Right lobe of liver (tissue), 6 donors: ENCODE data around the gene C1QL2. TPM values are rescaled to one million over a fixed set of nuclear protein-coding genes. Genes with fewer than 3 reads are reported as not detected.
A peak's percentile ranks its signal among the peaks of the same experiment; 100 is the strongest.

Experiments used
- ATAC-seq, 4 donors: fragments of 200-7000 bp; cut with Tn5 transposase; one replicate each; pipeline ENCODE4 v1.9.1; 2020; ENCODE audit warnings: mild to moderate bottlenecking in 4 of 4, moderate library complexity in 4 of 4
- DNase-seq, 3 donors: peaks; one replicate each; pipeline ENCODE4 v3.0.0-alpha.2; 2020
- H3K27ac ChIP-seq, 3 donors: fragments of 200-600 bp; one replicate each; pipeline ENCODE4 v1.8.0; 2022
- H3K27me3 ChIP-seq, 2 donors: fragments of 200-600 bp; one replicate each; pipeline ENCODE4 v1.8.0; 2022
- H3K36me3 ChIP-seq, 4 donors: fragments of 200-600 bp; sonication (generic) in 1 of 4; one replicate each; pipeline versions ENCODE4 v1.5.1 to v1.8.0; 2017 to 2022; ENCODE audit warnings: control low read depth in 1 of 4
- H3K4me1 ChIP-seq, 4 donors: fragments of 200-600 bp; sonication (generic) in 1 of 4; one replicate each; pipeline versions ENCODE4 v1.5.1 to v1.8.0; 2017 to 2022; ENCODE audit warnings: control low read depth in 1 of 4
- H3K4me3 ChIP-seq, 3 donors: fragments of 200-600 bp; one replicate each; pipeline ENCODE4 v1.8.0; 2022
- H3K9me3 ChIP-seq, 4 donors: fragments of 200-600 bp; sonication (generic) in 1 of 4; one replicate each; pipeline versions ENCODE4 v1.5.1 to v1.8.0; 2017 to 2022; ENCODE audit warnings: control low read depth in 1 of 4
- POLR2A ChIP-seq: fragments of 450-650 bp; IDR thresholded peaks from one replicate; pipeline ENCODE4 v1.6.1; 2017; ENCODE audit warnings: antibody characterized with exemption, mild to moderate bottlenecking
- WGBS: methylation state at CpG from one replicate; pipeline ENCODE4 v1.1.6; 2018; ENCODE audit warnings: low coverage, low lambda C conversion rate; ENCODE audit not compliant: insufficient coverage; ENCODE audit errors: missing lambda C conversion rate; 5-methylcytosine and 5-hydroxymethylcytosine counted together
- intact Hi-C, 2 donors: fragments of 100-400 bp; cut with DNase I; formaldehyde crosslinking; loops; one replicate each; pipeline versions ENCODE4 v1.11.2 to v1.14.1; 2022
- total RNA-seq, 6 experiments: library from RNA; depleted of rRNA in 2 of 6; stranded (reverse); fragments of >200 nt in 2 of 6; fragmentation: NEBNext Ultra II Directional in 3 of 6; extraction: Animal tissue kit (Norgen Biotek cat#: 25700) in 3 of 6; gene quantifications; one replicate each; pipeline versions ENCODE4 v1.1.0 to v1.2.4, GENCODE V29; 2016 to 2023
- TF ChIP-seq, protein P1 (sequence below), 4 donors: fragments of 200-600 bp in 3 of 4; fragments of 450-650 bp in 1 of 4; IDR thresholded peaks; one replicate each; pipeline versions ENCODE4 v1.5.1 to v1.8.0; 2016 to 2022; ENCODE audit warnings: antibody characterized with exemption in 4 of 4, mild to moderate bottlenecking in 2 of 4
- donor health status: DM: no; HTN: yes; CAD: no.
- donor health status: DM: no; HTN: no; CAD: no.
- donor health status: DM: no; HTN: no; CAD: no.
- donor health status: DM: no; HTN: yes; CAD: no.
- donor health status: DM: no; HTN: yes; CAD: no.

Gene C1QL2
- total RNA-seq, 6 experiments from 2014 or later: not detected

DNA sequence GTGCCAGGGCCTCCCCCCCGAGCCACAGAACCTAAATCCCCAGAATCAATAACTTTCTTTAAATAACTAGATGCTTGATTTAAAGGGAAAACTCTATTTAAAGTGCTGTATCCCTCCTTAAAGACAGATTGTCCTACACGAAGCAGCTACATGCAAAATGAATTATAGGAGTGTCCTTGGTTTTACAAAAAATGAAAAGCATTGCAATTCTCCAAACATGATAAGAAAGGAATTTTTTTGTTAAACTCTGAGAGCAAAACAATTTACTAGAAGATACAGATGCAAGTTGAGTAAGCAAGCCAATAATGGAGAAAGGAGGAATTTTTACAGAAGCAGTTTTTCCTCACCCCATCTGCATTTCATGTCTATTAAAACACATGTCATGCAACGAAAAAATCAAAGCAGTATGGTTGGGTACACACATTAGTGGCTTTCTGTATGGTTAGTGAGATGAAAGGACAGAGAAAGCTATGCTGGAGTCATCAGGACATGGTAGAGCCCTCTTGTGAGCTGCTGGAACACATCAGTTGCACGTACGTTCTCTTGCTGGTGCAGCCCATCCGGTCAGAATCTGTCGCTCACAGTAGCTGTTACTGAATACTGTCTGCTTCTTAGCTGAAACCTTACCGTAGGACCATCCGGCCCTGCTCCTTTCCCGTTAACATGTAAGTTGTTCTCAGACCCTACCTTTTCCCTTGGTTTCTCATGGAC, 39.1 kb upstream of the C1QL2 start:
- Histone ChIP-seq H3K27ac (no peak overlapping the region), H3K9me3 (no peaks in the 10 kb centered on the region), H3K36me3 (no peaks in the 10 kb centered on the region), H3K4me1 (peaks cover 0 to 15% (median 6%) of the 10 kb centered on the region in 4 donors), H3K4me3 (no peak overlapping the region), H3K27me3 (no peaks in the 10 kb centered on the region)
- ATAC-seq: no peak
- no peak for DNase-seq
- 77% methylated on average over 6 of the region's 10 CpGs for WGBS
- TF ChIP-seq POLR2A: no peak
- TF ChIP-seq, protein P1, sequence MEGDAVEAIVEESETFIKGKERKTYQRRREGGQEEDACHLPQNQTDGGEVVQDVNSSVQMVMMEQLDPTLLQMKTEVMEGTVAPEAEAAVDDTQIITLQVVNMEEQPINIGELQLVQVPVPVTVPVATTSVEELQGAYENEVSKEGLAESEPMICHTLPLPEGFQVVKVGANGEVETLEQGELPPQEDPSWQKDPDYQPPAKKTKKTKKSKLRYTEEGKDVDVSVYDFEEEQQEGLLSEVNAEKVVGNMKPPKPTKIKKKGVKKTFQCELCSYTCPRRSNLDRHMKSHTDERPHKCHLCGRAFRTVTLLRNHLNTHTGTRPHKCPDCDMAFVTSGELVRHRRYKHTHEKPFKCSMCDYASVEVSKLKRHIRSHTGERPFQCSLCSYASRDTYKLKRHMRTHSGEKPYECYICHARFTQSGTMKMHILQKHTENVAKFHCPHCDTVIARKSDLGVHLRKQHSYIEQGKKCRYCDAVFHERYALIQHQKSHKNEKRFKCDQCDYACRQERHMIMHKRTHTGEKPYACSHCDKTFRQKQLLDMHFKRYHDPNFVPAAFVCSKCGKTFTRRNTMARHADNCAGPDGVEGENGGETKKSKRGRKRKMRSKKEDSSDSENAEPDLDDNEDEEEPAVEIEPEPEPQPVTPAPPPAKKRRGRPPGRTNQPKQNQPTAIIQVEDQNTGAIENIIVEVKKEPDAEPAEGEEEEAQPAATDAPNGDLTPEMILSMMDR (IDR thresholded peaks at IDR 0.05): no peak
- intact Hi-C loops: no loop called here

DNA sequence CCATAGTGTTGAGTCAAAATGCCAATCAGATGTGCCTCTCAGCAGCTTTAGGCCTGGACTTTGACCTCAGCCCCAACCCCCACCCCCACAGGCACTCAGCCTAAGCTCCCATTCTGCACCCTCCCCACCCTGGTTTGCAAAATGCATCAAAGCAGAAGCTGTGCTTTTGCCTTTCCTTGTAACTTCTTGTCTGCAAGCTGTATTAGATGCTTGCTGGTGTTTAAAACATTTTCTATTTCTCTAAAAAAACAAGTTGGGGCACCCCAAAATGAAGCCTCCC, 38.5 kb upstream of the C1QL2 start:
- Histone ChIP-seq H3K9me3 (no peaks in the 10 kb centered on the region), H3K4me1 (peaks cover 0 to 15% (median 6%) of the 10 kb centered on the region in 4 donors), H3K4me3 (no peak overlapping the region), H3K36me3 (no peaks in the 10 kb centered on the region), H3K27me3 (no peaks in the 10 kb centered on the region), H3K27ac (no peak overlapping the region)
- DNase-seq (no peak), ATAC-seq (peak; percentile 21 to 37 (median 28))
- TF ChIP-seq, protein P1 (IDR thresholded peaks at IDR 0.05): no peak
- TF ChIP-seq POLR2A: no peak
- intact Hi-C loops: no loop called here

DNA sequence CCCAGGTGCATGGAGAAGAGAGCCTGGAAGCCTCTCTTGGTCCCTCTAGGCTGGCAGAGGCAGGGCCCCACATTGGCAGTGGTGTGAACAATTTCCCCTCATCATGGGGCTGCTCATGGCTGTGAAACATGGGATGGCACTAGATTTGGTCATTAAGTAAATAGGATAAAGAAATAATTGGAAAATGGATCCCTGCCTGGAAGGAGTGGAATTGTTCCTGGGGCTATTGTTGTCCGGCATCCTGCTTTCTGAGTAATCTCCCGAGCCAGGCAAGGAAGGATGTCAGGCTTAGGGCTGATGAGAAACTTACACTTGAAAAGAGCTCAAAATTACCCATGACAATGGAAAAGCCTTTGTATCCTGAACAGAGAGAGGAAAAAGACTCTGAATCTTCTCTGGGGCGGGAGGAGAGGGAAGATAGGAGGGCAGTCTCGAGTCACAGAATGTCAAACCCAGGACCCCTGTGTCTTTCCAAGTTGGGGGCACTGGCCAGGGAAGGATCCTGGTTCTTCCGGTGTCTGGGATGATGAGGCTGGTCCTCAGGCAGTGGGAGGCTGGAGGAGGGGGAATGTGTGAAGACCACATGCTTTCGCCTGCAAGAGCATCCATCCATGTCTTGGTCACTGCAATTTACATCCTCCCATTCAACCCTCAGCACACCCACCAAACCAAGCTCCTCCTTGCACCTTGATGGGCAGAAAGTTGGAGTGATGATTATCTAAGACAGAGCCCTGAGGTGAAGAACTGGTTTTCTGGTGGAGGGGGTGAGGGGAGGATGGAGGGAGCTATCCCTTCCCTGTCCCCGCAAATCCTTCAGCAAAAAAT, 38.0 kb upstream of the C1QL2 start:
- Histone ChIP-seq H3K27me3 (no peaks in the 10 kb centered on the region), H3K4me1 (peaks cover 0 to 15% (median 6%) of the 10 kb centered on the region in 4 donors), H3K27ac (no peak overlapping the region), H3K4me3 (no peak overlapping the region), H3K9me3 (no peaks in the 10 kb centered on the region), H3K36me3 (no peaks in the 10 kb centered on the region)
- 90% methylated on average over 6 of the region's 7 CpGs for WGBS
- intact Hi-C loops: no loop called here
- DNase-seq (no peak), ATAC-seq (peak in 1 of 4 donors; percentile 7)
- TF ChIP-seq POLR2A: no peak
- TF ChIP-seq, protein P1 (IDR thresholded peaks at IDR 0.05): no peak

DNA sequence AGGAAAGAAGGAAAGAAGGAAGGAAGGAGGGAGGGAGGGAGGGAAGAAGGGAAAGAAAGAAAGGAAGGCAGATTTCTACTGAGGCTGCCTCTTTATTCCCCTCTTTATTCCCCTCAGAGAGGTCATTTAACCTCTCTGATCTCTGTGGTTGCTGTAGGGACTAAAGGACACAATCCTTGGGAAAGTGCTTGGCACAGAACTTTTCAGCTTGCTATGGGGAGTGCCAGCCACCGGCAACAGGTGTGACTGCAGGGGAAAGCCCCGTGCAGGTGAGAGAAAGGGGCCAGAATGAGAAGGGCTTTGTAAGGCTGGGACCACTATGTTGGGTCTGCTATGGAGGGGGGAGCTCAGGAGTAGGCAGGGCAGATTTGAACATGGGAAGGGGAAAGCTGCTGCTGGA, 37.3 kb upstream of the C1QL2 start:
- intact Hi-C loops: no loop called here
- DNase-seq (no peak), ATAC-seq (peak; percentile 39 to 67 (median 52))
- Histone ChIP-seq H3K27me3 (no peaks in the 10 kb centered on the region), H3K4me3 (no peak overlapping the region), H3K27ac (no peak overlapping the region), H3K9me3 (no peaks in the 10 kb centered on the region), H3K4me1 (peaks cover 0 to 15% (median 6%) of the 10 kb centered on the region in 4 donors), H3K36me3 (no peaks in the 10 kb centered on the region)
- no CpG with 5 or more reads among the region's 2 CpGs for WGBS
- TF ChIP-seq, protein P1 (IDR thresholded peaks at IDR 0.05): no peak
- TF ChIP-seq POLR2A: no peak
